Stimulated activated CD4-positive, alpha-beta T cell treated with anti-CD3 and anti-CD28 coated beads, Interleukin-1b, Interleukin-23, amount 100 ng/mL, for 24 hours (primary cell): ENCODE measurements around the gene TRIM63.

Experiments
- DNase-seq, 4 experiments: peaks; one replicate each; pipeline ENCODE4 v3.0.0-alpha.2; 2020; ENCODE audit warnings: low read depth in 4 of 4, low spot score in 1 of 4

Gene TRIM63

DNA sequence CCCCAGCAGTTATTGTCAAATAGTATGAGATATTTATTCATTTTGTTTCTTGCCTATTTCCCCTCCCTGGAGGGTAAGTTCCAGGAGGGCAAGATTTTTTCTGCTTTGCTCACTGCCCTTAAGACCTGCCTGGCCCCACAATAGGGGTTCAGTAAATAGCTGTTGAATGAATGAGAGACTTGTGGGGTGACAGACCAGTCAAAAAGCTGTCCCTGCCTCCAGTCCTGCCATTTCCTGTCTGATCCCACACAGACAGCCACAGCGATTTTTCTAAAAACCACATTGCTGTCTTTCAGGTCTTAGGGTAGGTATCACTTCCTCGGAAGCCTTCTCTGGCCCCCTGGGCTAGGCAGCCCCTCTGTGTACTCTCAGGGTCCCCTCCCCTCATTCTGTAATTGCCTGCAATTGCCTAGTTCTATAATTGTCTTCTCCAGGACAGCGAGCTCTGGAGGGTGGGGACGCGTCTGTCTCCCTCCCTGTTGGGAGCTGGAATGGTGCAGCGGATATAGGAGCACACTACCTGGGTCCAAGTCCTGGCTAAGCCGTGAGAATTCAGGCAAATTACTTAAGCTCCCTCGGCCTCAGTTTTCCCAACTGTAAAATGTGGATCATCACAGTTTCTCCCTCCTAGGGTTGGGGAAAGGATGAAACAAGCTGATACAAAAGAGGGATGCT, 47.7 kb downstream of the TRIM63 start:
- no peak for DNase-seq

DNA sequence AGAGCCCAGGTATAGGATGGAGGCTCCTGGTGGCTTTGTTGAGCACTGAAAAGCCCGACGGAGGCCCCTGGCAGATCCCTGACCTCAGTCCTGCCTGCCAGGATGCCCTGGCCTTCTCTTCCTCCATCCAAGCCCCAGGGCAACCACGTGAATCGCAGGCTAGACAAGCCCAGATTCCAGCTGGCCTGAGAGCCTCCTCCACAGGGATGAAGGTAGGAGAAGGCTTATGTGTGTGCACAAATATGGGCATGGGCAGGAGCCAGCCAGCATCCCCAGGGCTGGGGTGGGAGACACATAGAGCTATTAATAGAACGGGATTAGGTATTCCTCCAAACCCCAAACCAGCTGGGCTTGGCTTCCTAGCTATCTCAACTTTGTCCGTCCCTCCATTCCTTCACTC, 49.8 kb downstream of the TRIM63 start:
- no peak for DNase-seq

DNA sequence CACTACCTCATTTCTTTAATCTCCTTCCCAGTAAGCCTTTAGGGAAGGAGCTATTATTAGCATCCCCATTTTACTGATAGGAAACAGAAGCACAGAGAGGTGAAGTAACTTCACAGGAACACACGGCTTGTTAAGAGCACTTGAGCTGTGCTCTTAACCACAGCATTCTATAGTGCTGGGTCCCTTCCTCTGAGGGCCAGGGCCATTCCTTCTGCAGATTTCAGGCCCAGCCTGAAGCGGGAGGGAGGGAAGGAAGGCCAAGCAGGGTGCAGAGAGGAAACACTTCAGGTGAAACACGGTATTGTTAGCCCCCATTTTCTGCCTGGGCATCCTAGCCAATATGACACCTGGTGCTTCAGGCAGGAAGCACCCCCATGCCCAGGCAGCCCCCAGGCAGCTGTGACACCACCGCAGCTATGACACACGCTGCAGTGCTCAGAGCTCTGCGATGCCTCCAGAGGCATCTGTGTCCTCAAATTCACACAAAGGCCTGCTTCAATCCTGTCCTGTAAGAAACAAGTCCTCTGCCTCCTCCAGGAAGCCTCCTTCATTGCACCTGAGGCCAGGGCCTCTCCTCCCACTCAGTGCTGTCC, 50.4 kb downstream of the TRIM63 start:
- no peak for DNase-seq

DNA sequence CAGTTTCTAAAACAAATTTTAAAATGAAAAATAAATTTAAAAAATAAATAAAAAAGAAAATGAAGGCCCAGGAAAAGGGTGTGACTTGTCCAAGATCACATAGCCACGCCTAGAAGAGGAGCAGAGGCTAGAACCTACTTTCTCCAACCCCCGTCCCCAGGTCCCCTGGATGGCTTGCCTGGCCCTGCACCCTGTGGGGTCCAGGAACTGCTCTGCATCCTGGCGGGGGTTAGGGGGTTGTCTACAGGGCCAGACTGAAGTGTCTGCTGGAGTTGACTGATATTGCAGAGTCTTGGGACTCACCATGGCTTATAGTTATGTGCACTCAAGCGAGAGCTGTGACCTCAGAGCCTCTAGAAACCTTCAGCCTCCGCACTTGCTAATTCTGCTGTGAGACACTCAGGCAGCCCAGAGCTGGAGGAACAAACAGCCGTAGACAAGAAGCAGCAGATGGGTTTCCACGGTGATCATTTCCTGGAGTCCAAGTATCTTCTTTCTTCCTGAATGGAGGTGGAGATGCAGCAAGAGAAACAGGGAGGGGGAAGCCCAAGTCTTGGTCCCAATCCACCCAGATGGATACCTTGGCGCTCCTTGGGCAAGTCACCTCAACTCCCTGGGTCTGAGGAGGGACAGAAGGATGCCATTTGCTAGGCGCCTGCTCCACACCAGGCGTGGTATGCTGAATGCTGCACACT, 51.0 kb downstream of the TRIM63 start:
- no peak for DNase-seq

GRCh38 chr1:26015358-26015757, 52.1 kb downstream of the TRIM63 start:
- DNase-seq, result no peak

DNA sequence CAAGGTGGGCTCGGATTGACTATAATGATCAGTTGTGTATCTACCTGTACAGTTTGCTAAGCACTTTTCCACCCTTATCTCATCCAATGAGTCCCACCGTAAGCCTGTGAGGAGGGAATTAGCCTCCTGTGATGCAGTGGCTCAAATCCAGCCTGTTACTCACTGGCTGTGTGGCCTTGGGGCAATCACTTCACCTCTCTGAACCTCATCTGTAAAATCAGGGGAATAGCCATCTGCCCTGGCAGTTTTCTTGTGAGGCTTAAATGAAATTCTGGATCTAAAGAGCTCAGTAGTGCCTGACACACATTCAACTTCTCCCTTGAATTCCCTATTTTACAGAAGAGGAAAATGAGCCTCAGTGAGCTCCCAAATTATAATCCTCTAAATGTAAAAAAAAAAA, 53.3 kb downstream of the TRIM63 start:
- DNase-seq, result no peak

GRCh38 chr1:26012864-26013263, 54.6 kb downstream of the TRIM63 start:
- DNase-seq, result no peak

DNA sequence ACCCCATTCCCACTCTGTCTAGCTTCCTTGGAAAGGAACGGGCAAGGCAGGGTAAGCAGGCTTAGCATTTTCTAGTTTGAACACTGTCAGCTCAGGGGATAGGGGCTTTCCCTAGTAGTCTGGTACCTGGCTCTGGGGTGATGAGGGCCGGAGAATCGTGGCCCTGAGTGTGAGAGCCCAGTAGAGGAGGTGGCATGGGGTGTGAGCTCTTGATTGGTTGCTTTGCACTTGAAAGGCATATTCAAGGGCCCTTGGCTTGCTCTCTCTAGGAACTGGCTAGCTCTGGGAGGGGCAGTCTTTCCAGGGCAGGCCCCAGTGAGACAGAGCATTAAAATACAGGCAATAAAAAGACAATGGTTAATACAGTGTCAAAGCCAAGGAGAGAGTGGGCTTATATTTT, 56.6 kb downstream of the TRIM63 start:
- no peak for DNase-seq

DNA sequence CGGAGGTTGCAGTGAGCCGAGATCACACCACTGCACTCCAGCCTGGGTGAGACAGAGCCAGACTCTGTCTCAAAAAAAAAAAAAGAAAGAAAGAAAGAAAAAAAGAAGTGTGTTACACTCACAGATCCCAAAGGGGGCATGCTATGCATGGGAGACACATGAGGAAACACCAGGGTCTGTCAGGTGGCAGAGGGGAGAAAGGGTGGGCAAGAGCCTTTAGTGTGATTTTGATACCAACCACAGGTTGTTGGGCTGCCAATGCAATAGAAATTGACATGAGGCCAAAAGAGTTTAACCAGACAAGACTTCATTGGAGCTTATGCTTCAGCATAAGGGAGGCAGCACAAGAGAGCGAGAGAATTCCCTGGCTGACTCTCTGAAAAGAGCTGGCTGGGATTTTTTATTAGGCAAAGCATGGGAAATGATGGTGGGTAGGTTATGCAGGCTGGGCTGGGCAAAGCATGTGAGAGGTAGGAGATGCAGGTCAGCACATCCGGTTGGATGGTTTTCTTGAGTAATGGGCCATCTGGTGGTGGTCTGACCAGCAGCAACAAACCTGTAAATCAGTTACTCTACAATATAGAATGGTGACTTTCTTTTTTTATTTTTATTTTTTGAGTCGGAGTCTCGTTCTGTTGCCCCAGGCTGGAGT, 57.5 kb downstream of the TRIM63 start:
- DNase-seq, result no peak

- no peak for DNase-seq
Observed at GRCh38 chr1:26006710-26007109, 60.7 kb downstream of the TRIM63 start.

GRCh38 chr1:26005434-26006105, 61.9 kb downstream of the TRIM63 start:
- no peak for DNase-seq

DNA sequence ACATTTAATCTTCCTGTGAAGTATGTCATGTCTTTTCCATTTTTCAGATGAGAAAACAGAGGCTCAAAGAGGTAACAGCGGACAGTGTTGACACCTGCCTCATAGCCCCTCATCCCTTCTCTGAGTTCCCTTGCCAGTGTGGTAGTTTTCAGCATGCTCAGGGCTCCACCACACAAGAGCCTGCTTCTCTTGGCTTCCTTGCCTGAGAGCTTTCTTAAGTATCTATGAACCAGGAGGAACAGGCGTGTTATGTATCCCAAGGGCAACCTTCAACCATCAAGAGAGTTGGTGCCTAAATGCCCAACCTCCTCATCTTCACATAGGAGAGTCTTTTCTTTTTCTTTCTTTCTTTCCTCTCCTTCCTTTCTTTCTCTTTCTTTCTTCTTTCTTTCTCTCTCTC, 63.7 kb downstream of the TRIM63 start:
- DNase-seq, result no peak

DNA sequence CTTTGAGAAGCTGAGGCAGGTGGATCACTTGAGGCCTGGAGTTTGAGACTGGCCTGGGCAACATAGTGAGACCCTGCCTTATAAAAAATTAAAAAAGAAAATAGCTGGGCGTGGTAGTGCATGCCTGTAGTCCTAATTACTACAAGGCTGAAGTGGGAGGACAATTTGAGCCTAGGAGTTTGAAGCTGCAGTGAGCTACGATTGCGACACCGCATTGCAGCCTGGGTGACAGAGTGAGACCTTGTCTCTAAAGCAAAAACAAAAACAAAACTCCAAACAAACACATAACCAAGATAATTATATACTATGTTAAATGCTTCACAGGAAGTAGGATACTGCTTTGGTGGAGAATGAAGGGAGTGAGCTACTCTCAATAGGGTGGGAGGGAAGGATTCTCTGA, 64.2 kb downstream of the TRIM63 start:
- no peak for DNase-seq
